Fibroblast of skin of right quadriceps (primary cell): ENCODE data around the gene NMT1.

ENCODE experiments used
- DNase-seq: peaks from one replicate; pipeline ENCODE4 v3.0.0-alpha.2; 2013

The NMT1 gene

GRCh38 chr17:45138911-45139532 lies 77.9 kb downstream of the NMT1 start:
- DNase-seq, result no peak

- no peak for DNase-seq
Observed at GRCh38 chr17:45139533-45139920, 78.4 kb downstream of the NMT1 start.

DNA sequence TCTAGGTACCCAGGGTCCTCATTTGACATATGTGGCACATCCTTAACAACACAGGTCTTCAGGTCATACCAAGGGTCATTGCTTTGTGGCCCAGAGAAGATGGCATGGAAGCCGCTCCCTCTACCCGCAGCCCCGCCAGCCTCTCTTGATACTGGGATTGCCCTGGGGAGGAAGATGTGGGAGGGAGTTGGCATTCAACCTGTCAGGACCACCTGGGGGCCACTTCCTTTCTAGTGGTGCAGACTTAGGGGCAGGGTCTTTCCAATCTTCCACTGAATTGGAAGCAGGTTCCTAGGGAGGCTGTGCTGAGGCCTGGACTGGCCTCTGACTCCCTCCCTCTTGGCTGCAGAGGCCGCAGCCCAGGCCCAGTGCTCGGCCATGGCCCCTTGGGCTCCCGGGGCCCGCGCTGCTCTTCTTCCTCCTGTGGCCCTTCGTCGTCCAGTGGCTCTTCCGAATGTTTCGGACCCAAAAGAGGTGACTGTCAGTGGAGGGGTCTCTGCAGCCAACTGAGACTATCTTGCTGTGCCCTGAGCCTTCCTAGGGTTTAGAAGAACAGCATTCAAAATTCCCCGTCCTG lies 82.1 kb downstream of the NMT1 start:
- DNase-seq, result no peak

- peak; percentile 91 for DNase-seq
Observed at GRCh38 chr17:45143767-45144198, 82.7 kb downstream of the NMT1 start.

- no peak for DNase-seq
Observed at GRCh38 chr17:45144199-45145034, 83.3 kb downstream of the NMT1 start.

DNA sequence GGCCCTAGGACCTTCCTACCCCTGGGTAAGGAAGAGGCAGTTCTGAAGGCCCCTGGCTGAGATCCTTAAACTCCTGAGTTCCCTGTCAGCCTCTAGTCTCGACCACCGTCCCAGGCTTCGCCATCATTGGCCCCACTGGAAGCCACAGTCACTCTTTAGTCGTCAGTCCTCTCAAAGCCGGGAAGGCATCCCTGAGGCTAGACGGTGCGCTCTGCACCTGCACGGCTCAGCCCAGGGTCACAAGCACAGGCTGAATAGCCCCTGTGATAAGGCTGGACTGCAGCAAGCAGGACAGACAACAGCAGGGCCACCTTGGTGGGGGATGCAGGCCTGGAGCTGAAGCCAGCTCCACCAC lies 83.9 kb downstream of the NMT1 start:
- no peak for DNase-seq

DNA sequence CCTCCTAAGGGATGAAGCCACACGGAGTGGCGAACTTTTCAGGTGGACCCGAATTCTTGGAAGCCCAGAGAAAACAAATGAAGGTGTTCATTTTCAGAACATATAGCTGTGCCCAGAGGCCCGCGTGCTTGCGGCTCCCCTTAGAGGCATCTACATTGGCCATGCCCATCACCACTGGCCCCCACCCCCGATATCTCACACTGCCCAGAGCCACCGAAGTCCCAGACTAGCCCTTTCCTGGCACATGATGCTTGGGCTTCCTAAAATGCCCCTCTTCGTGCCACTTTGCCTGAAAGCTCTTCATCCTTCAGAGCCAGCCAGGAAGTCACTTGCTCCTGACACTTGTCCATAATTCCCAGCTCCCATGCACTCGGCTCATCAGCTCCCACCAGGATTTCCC lies 85.0 kb downstream of the NMT1 start:
- no peak for DNase-seq

GRCh38 chr17:45146592-45146889 lies 85.4 kb downstream of the NMT1 start:
- DNase-seq, result no peak

DNA sequence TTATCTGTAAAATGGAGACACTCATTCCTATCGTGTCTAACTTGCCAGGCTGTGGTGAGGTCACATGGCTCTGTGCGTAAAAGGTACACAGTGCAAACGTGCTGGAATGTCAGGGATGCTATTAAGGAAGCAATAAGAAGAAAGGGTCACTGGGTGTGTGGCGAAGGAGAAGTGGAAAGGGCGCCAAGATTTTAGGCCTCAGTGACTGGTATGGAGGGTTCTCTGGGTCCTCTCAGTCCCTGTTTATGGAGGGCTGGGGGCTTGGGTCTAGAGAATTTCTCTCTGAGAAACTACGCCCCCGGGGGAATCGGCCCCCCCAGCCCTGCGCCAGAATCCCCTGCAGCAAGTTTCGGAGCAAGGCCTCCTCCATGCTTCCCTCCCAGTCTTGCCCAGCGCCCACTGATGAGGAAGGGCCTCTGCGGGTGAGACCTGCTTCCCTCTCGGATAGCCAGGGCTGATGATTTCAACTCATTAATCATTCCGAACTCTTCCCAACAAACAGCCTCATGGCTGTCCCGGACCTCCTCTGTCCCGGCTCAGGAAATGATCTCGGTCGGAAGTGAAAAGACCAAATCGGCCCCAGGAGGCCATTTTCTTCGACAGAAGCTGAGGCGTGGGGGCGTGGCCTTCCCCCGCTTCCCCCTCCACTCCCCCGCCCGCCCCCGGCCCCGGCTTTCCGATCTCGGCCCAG lies 85.9 kb downstream of the NMT1 start:
- DNase-seq, result peak; percentile 68

- DNase-seq, result peak; percentile 98
Observed at GRCh38 chr17:45147581-45148182, 86.6 kb downstream of the NMT1 start.

DNA sequence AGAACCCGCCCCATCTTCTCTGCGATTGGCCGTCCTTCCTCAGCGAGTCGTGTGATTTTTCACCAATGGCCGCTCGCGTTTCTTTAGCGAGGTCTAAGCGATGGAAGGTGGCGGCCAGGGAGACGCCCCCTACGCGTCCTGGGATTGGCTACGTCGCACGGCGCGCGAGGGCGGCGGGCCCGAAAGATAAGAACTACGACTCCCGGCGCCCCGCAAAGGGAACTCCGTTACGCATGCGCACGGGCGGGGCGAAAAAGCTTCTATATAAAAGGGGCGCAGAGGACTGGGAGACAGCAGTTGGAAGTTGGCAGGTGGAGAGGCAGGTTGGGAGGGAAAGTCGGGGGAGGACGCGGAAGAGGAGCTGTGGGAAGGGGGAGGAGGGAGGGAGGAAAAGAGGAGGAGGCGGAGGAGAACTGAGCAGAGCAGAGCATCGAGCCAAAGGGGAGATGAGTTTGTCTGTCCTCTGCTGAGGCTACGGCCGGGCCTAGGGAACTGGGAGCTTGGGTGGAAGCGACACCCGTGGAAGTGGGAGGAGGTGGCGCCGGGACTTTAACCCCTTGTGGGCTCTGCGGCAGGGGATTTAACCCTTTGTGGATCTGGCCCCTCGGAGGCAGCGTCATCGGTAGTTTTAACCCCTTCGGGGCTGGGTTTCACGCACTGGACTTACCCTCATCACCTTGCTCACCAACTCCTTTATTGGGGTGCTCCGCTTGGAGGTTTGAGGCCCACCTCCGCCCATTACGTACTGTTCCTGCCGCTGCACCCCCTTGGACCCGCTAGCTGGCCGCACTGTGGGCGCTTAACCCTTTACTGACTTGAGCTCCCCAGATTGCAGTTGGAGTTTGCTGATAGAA lies 87.3 kb downstream of the NMT1 start, which contains the start of gene HEXIM1:
Gene HEXIM1, plus strand, starts transcription at position 293 of the 854 bp plus-strand sequence. CDS start 716 bp downstream, outside the sequence.
- peak; percentile 100 for DNase-seq

DNA sequence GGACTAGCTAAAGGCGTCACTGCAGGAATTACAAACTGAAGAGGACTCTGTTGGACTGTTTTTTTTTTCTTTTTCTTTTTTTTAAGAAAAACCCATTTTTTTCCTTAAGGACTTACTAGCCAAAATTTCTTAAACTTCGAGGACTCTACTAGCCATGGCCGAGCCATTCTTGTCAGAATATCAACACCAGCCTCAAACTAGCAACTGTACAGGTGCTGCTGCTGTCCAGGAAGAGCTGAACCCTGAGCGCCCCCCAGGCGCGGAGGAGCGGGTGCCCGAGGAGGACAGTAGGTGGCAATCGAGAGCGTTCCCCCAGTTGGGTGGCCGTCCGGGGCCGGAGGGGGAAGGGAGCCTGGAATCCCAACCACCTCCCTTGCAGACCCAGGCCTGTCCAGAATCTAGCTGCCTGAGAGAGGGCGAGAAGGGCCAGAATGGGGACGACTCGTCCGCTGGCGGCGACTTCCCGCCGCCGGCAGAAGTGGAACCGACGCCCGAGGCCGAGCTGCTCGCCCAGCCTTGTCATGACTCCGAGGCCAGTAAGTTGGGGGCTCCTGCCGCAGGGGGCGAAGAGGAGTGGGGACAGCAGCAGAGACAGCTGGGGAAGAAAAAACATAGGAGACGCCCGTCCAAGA lies 88.0 kb downstream of the NMT1 start:
- DNase-seq, result peak; percentile 82

GRCh38 chr17:45149669-45150664 lies 88.8 kb downstream of the NMT1 start:
- peak; percentile 50 for DNase-seq

DNA sequence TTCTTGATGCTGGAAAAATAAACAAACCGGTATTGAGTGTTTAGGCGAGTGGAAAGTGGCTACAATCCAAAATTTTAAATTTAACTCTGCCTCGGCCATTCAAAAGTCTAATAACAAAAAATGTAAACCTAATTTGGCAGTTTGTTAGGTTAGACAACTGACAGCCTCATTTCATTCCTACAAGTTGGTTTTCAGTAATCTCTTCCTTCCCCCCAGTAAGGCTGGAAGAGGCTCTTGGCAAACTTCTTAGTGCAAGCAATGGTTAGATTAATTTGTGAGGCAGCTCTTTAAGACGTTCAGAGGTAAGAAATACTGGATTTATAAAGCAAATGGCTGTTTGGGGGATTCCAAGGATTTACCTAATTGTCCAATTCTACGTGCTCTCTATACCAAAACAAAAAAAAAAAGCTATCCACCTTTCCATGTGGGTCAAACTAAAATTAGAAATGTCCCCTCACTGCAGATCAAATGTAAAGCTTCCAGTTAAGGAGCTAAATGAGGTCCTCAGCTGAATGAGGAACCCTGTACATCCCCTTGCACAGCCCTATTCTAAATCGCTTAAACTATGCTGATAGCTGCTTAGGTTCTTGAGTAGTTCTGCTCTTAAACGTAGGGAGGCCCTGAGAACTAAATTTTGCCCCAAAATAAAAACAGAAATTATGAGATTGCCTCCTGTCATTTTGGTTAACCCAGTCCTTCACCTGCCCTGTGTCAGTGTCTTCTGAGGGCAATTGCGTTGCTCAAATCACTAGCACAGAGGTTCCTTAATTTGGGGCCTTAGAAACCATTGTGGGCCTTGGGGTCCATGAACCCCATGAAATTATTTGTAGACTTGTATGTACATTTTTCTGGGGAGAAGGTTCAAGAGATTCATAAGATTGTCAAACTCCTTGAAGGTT lies 90.0 kb downstream of the NMT1 start:
- DNase-seq, result no peak

DNA sequence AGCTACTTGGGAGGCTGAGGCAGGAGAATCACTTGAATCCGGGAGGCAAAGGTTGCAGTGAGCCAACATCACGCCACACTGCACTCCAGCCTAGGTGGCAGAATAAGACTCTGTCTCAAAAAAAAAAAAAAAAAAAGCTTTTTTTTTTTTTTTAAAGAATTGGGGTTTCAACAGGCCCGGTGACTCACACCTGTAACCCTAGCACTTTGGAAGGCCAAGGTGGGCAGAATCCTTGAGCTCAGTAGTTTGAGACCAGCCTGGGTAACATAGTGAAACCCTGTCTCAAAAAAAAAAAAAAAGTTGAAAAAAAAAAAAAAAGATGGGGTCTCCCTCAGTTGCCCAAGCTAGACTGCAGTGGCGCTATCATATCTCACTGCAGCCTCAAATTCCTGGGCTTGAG lies 93.9 kb downstream of the NMT1 start:
- no peak for DNase-seq

GRCh38 chr17:45155483-45155882 lies 94.4 kb downstream of the NMT1 start:
- DNase-seq, result no peak

GRCh38 chr17:45156242-45156641 lies 95.1 kb downstream of the NMT1 start:
- DNase-seq, result no peak
